RKO (cell line): Measurements from ENCODE around the gene GSS.
A peak's percentile ranks its signal among the peaks of the same experiment; 100 is the strongest.

Source experiments
- DNase-seq: peaks from one replicate; pipeline ENCODE4 v3.0.0-alpha.2; 2016; ENCODE audit warnings: low spot score

The GSS gene

GRCh38 chr20:34955231-34956040, at the start of gene GSS, which contains the start of gene MYH7B:
Gene GSS (minus strand): TSS chr20:34955806. CDS start chr20:34951852, 3,954 bp downstream.
Gene MYH7B (plus strand): TSS chr20:34955868. CDS start chr20:34978006, 22,138 bp downstream.
- peak; percentile 97 for DNase-seq

- DNase-seq: no peak
These were observed 49.3 kb upstream of the GSS start for GRCh38 chr20:35004749-35005462.

GRCh38 chr20:35004051-35004725, 48.6 kb upstream of the GSS start:
- DNase-seq: no peak

GRCh38 chr20:35003211-35004031, 47.8 kb upstream of the GSS start:
- DNase-seq: no peak

GRCh38 chr20:35002426-35003210, 47.0 kb upstream of the GSS start:
- DNase-seq: no peak

GRCh38 chr20:35001596-35002362, 46.2 kb upstream of the GSS start:
- no peak for DNase-seq

- no peak for DNase-seq
These were observed 45.5 kb upstream of the GSS start for GRCh38 chr20:35000922-35001595.

DNA sequence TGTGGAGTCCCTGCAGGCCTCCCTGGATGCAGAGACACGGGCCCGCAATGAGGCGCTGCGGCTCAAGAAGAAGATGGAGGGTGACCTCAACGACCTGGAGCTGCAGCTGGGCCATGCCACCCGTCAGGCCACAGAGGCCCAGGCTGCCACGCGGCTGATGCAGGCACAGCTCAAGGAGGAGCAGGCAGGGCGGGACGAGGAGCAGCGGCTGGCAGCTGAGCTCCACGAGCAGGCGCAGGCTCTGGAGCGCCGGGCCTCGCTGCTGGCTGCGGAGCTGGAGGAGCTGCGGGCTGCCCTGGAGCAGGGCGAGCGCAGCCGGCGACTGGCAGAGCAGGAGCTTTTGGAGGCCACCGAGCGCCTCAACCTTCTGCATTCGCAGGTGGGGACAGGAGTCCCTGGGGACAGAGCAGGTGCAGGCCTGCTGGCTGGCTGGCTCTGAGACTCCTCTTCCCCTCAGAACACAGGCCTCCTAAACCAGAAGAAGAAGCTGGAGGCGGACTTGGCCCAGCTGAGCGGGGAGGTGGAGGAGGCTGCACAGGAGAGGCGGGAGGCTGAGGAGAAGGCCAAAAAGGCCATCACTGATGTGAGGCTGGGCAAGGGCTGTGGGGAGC, 44.8 kb upstream of the GSS start:
- DNase-seq: no peak

DNA sequence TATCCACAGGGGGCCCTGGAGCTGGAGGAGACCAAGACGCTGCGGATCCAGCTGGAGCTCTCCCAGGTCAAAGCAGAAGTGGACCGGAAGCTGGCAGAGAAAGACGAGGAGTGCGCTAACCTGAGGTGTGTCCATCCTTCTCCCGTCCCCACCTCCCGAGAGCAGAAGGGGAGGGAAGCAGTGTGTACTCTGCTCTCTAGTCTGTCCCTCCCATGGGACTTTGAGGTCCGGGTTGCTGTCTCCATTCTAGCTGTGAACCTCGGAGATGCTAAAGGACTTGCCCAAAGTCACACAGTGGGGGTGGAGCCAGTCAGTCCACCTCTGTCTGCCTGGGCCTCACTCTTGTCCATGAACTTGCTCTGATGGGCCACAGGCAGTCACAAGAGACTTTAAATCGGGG, 44.2 kb upstream of the GSS start:
- DNase-seq: no peak

GRCh38 chr20:34999021-34999451, 43.4 kb upstream of the GSS start:
- DNase-seq: no peak

DNA sequence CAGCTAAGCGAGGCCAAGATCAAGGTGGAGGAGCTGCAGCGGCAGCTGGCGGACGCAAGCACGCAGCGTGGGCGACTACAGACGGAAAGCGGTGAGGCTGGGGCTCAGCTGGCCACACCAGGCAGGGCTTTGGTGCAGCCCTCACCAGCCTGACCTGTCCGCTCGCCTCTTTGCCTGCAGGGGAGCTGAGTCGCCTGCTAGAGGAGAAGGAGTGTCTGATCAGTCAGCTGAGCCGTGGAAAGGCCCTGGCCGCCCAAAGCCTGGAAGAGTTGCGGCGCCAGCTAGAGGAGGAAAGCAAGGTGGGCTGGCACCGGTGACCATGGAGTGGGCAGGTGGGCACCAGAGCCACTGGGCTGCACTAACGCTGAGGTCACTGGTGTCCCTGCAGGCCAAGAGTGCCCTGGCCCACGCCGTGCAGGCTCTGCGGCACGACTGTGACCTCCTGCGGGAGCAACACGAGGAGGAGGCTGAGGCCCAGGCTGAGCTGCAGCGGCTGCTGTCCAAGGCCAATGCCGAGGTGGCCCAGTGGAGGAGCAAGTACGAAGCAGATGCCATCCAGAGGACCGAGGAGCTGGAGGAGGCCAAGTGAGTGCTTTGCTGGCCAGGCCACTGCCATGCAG, 42.8 kb upstream of the GSS start:
- DNase-seq: no peak

DNA sequence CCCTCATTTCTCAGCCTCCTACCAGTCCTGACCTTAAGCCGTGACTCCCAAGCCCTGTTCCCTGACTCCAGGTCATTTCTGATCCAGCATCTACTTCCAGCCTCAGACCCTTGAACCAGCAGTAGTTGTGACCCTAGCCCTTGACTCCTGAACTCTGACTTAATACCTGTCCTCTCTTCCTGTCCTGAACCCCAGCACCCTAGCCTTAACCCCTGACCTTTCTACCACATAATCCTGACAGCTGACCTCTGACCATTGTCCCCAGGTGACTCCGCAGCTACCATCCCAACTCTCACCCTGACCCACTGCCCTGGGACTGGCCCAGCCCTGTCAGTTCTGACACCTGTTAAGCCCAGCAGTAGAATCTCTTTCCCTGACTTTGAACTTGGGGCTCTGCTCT, 42.2 kb upstream of the GSS start:
- no peak for DNase-seq

GRCh38 chr20:34997131-34997561, 41.5 kb upstream of the GSS start:
- DNase-seq: no peak

GRCh38 chr20:34996243-34997028, 40.8 kb upstream of the GSS start:
- no peak for DNase-seq

- DNase-seq: no peak
These were observed 40.1 kb upstream of the GSS start for GRCh38 chr20:34995696-34996095.

GRCh38 chr20:34995192-34995591, 39.6 kb upstream of the GSS start:
- DNase-seq: no peak

DNA sequence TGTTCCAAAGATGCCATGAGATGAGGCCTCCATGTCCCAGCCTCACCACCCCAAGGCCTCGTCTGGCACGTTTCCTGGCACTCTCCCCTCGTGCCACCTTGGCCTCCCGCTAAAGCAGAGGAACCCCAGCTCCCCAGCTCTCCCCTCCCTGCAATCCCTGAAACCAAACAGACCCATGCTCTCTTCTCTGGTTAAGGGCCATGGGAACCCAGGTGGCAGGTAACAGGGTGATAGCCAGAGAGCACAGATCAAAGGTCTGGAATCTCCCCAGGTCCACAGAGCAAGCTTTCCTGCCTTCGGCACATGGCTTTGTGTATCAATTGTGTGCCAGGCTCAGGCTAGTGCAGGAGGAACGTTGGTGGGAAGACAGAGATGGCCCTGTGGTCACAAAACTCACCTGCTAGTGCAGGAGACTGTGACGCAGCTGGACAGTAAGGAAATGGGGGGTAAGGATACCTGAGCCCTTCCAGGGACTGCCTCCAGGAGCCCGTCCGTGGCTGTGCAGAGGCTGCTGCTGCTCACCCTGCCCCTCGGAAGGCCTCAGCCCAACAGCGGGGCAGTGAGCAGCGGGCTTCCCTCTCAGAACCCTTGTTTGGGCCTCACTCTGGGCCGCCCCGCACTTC, 39.0 kb upstream of the GSS start:
- no peak for DNase-seq
